NCI-H524 (cell line): ENCODE measurements around the gene SMAD3.

Experiments used
- DNase-seq, 2 experiments: peaks; one replicate each; lab custom pipeline; 2025; lab: John Stamatoyannopoulos, UW

Gene SMAD3

GRCh38 chr15:67180514-67181191, 115.3 kb downstream of the SMAD3 start:
- DNase-seq: no peak

DNA sequence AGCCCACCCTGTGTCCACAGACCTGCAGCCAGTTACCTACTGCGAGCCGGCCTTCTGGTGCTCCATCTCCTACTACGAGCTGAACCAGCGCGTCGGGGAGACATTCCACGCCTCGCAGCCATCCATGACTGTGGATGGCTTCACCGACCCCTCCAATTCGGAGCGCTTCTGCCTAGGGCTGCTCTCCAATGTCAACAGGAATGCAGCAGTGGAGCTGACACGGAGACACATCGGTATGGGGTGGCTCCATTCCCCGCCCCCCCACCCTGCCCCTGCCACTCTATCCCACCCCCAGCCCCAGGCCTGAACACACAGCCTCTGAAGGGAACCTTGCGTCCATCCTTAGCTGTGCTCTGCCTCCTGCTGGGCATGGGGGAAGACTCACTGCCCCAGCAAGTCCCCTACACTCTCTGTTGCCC, 115.8 kb downstream of the SMAD3 start:
- no peak for DNase-seq

- DNase-seq: no peak
Observed at GRCh38 chr15:67183443-67184169, 118.2 kb downstream of the SMAD3 start.

DNA sequence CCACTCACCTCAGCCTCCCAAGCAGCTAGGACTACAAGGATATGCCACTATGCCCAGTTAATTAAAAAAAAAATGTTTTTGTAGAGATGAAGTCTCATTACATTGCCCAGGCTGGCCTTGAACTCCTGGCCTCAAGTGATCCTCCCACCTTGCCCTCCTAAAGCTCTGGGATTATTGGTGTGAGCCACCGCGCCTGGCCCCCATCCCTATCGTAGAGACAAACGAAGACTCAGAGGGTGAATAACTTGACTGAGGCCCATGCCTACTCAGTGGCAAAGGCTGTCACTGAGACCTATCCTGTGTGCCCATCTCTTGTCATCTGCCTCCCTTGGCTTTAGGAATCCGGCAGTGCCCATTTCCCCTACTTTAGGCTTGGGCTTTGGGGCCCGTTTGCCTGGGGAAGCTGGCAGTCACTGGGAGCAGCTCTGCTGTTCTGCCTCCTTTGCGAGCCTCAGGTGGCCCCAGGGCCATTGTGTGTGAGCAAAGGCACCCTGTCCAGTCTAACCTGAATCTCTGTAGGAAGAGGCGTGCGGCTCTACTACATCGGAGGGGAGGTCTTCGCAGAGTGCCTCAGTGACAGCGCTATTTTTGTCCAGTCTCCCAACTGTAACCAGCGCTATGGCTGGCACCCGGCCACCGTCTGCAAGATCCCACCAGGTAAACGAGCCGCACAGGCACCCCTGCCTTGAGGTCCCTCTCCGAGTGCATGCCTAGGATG, 119.0 kb downstream of the SMAD3 start:
- no peak for DNase-seq

DNA sequence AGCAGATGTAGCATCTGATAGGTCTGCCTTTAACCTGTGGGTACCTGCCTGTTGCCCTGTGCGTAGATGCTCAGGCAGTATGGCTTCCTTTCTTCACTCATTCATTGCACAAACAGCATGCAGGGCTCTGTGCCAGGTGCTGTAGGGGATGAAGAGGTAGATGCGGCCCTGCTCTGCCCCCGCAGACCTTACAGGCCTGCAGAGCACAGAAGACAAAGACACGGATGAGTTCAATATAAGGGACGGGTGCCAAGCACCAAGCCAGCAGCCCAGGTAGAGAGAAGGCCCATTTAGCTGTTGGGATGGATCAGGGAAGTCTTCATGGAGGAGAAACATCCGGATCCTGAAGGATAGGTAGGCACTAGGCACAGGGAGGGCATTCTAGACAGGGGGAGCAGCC, 119.6 kb downstream of the SMAD3 start:
- no peak for DNase-seq

DNA sequence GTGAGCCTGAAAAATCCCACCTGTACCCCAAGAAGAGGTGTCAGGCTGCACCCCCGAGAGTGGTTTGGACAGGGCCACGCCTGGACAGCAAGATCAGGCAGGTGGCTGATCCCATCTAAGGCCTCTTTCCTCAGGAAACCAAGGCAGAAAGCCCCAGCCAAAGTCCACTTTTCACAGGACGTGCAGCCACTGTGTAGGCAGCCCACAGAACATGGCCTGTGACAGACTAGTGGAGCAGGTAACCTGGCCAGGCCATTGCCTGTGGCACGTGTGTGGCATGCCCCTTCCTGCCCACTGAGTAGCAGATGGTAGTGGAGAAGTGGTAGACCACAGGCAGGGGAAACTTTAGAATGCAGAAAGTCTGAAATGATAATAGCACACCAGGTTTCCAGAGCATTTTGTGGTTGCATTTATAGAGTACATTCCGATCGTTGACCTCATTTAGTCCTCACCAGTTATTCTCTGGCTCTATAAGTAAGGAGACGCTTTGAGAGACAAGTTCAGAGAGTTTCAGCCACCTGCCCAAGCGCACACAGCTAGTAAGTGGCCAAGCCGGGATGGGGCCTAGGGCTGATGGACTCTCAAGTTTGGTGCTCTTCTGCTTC, 120.3 kb downstream of the SMAD3 start:
- no peak for DNase-seq

DNA sequence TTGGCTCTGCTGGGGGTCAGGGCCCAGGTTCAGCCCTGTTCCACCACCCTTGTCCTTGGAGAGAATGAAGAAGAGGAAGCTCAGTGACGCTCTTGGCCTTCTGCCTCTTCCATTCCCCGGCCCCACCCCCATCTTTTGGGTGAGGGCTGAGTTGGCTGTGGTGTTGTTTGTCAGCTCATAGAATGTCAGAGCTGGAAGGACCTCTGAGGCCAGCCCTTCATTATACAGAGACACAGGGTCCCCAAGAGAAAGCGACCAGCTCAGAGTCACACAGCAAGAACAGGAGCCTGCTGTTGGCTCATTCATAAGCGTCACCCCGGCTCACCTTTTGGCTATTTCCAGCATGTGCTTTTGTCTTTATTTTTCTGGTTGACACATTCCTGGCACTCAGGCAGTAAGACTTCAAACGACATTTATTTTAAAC, 120.8 kb downstream of the SMAD3 start:
- DNase-seq: no peak

- DNase-seq: no peak
Observed at GRCh38 chr15:67186688-67187087, 121.3 kb downstream of the SMAD3 start.

DNA sequence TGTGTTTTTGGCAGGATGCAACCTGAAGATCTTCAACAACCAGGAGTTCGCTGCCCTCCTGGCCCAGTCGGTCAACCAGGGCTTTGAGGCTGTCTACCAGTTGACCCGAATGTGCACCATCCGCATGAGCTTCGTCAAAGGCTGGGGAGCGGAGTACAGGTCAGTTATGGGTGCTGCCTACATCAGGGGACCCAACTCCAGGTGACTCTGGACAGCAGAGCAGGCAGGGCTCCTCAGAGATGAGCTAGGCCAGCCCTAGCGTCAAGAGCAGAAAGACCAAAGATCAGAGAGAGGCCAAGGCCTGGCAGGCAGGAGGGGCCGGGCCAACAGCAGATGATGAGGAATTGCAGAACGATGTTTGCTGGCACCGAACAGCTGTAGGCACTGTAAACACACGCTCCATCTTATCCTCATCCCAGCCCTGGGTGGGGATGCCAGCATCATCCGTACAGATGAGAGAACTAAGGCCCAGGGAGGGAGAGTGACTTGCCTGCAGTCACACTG, 122.0 kb downstream of the SMAD3 start:
- DNase-seq: no peak

GRCh38 chr15:67188551-67189218, 123.3 kb downstream of the SMAD3 start:
- DNase-seq: no peak

DNA sequence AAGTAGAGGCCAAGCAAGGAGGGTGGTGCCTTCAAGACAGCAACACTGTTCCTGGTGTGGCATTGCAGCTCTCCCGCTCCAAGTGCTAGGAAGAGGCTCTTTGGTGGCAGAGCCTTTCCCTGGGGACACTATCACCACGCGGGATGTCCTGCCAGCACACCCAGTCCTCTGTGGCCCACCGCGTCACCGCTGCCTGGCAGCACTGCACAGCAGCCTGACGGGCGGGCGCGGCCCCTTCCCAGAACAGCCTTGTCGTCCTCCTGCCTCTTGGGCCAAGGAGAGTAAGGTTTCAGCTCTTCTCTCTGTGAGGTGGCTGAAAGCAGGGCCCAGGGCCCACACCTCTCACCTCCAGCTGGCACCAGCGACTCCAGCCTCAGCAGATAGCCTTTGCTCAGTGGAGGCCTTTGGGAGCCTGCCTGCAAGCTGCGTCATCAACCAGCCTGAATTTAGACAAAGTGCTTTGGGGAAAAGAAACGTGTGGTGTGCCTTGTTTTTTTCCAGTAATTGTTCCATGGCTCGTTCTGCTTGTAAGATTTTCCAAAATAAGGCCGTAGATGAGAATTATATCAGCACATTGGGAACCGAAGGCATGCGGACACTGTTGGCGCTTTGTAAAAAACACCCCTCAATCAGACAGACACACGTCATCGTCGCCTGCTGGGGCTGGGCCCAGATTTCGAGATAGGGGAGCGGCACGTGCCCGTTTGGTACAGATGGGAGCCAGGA, 124.1 kb downstream of the SMAD3 start:
- no peak for DNase-seq

GRCh38 chr15:67190326-67190725, 124.9 kb downstream of the SMAD3 start:
- DNase-seq: no peak

DNA sequence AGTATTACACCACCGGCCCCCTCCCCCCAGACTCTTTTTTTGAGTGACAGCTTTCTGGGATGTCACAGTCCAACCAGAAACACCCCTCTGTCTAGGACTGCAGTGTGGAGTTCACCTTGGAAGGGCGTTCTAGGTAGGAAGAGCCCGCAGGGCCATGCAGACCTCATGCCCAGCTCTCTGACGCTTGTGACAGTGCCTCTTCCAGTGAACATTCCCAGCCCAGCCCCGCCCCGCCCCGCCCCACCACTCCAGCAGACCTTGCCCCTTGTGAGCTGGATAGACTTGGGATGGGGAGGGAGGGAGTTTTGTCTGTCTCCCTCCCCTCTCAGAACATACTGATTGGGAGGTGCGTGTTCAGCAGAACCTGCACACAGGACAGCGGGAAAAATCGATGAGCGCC, 125.4 kb downstream of the SMAD3 start:
- DNase-seq: no peak

DNA sequence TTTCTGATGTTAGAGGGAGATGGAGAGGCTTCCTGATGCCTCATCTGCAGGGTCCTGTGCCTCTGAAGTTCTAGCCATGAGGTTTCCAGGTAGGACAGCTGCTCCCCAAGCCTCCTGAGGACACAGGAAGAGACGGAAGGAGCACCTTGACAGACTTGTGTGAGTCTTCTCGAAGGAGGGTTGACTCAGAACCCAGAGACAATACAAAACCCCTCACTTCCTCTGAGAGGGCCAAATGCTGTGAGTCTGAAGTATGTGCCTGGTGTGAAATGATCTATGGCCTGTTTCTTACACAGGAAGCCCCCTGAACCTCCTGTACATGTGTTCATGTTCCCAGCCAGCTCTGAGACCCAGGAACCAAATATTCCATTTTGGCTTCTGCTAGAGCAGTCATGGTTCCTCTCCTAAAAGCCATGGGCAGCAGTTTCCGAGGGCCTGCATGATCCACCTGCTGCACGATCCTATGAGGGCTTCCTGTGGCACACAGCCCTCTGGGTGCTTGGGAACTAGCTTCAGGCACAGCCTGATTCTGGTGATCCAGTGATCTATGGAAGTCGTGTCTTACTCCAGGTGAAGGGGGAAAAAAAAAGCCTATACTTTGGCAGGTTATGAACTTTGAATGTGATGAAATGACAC, 126.9 kb downstream of the SMAD3 start:
- no peak for DNase-seq

GRCh38 chr15:67193223-67193990, 128.0 kb downstream of the SMAD3 start:
- no peak for DNase-seq

GRCh38 chr15:67194171-67195114, 129.0 kb downstream of the SMAD3 start:
- no peak for DNase-seq

GRCh38 chr15:67195305-67195704, 129.9 kb downstream of the SMAD3 start:
- DNase-seq: no peak

GRCh38 chr15:67196222-67196621, 130.8 kb downstream of the SMAD3 start:
- no peak for DNase-seq
